Measurements from ENCODE around the gene ST3GAL2.

The ST3GAL2 gene

GRCh38 chr16:70398177-70398743 lies 40.6 kb downstream of the ST3GAL2 start:
- no peak for TF ChIP-seq CTCF (IDR thresholded peaks at IDR 0.05; ENCODE audit: low read depth, low read length)
- H3K4me3 ChIP-seq (replicated peaks in 1 of 2; ENCODE audit: low read depth in 2 of 2, low read length in 2 of 2) = no peak overlapping the region
- DNase-seq (ENCODE audit: low read depth in 2 of 2) = no peak

GRCh38 chr16:70396246-70396904 lies 42.5 kb downstream of the ST3GAL2 start:
- TF ChIP-seq CTCF (IDR thresholded peaks at IDR 0.05; ENCODE audit: low read depth, low read length) = no peak
- no peak overlapping the region for H3K4me3 ChIP-seq (replicated peaks in 1 of 2; ENCODE audit: low read depth in 2 of 2, low read length in 2 of 2)
- peak; percentile 14 to 29 for DNase-seq (ENCODE audit: low read depth in 2 of 2)

- H3K4me3 ChIP-seq (replicated peaks in 1 of 2; ENCODE audit: low read depth in 2 of 2, low read length in 2 of 2) = no peak overlapping the region
- DNase-seq (ENCODE audit: low read depth in 2 of 2) = peak; percentile 57 to 60
- peak; percentile 85 for TF ChIP-seq CTCF (IDR thresholded peaks at IDR 0.05; ENCODE audit: low read depth, low read length)
Observed at GRCh38 chr16:70395345-70395901, 43.5 kb downstream of the ST3GAL2 start.

- H3K4me3 ChIP-seq (replicated peaks in 1 of 2; ENCODE audit: low read depth in 2 of 2, low read length in 2 of 2) = no peak overlapping the region
- DNase-seq (ENCODE audit: low read depth in 2 of 2) = no peak
- no peak for TF ChIP-seq CTCF (IDR thresholded peaks at IDR 0.05; ENCODE audit: low read depth, low read length)
Observed at GRCh38 chr16:70394853-70395252, 44.0 kb downstream of the ST3GAL2 start.

GRCh38 chr16:70393662-70394061 lies 45.2 kb downstream of the ST3GAL2 start:
- no peak for TF ChIP-seq CTCF (IDR thresholded peaks at IDR 0.05; ENCODE audit: low read depth, low read length)
- no peak for DNase-seq (ENCODE audit: low read depth in 2 of 2)
- no peak overlapping the region for H3K4me3 ChIP-seq (replicated peaks in 1 of 2; ENCODE audit: low read depth in 2 of 2, low read length in 2 of 2)

- TF ChIP-seq CTCF (IDR thresholded peaks at IDR 0.05; ENCODE audit: low read depth, low read length) = no peak
- no peak overlapping the region for H3K4me3 ChIP-seq (replicated peaks in 1 of 2; ENCODE audit: low read depth in 2 of 2, low read length in 2 of 2)
Observed at GRCh38 chr16:70392606-70393005, 46.3 kb downstream of the ST3GAL2 start.

More at GRCh38 chr16:70392606-70393005, 46.3 kb downstream of the ST3GAL2 start:
- no peak for DNase-seq (ENCODE audit: low read depth in 2 of 2)

Data from cardiac fibroblast (primary cell).